HCT116 (cell line): Measurements from ENCODE around the gene BTNL9.

Source experiments
- EZH2 ChIP-seq: fragments of 200-600 bp; sonication (generic); IDR thresholded peaks from 2 replicates; pipeline ENCODE4 v1.6.1; 2017; ENCODE audit warnings: antibody characterized with exemption, mixed run types
- EZH2phosphoT487 ChIP-seq: fragments of 200-600 bp; IDR thresholded peaks from 2 replicates; pipeline ENCODE4 v1.6.1; 2018; ENCODE audit warnings: antibody characterized with exemption, borderline replicate concordance
- POLR2A ChIP-seq: IDR thresholded peaks from 2 replicates; pipeline ENCODE4 v1.7.0; 2011; ENCODE audit warnings: borderline replicate concordance; ENCODE audit not compliant: insufficient read depth, insufficient read length; ENCODE audit errors: extremely low read depth
- POLR2AphosphoS5 ChIP-seq: IDR thresholded peaks from 2 replicates; pipeline ENCODE4 v1.6.1; 2011; ENCODE audit warnings: mild to moderate bottlenecking, low read depth, low read length, moderate library complexity
- SIN3A ChIP-seq: IDR thresholded peaks from 2 replicates; pipeline ENCODE4 v1.6.1; 2012; ENCODE audit warnings: low read depth
- SRF ChIP-seq: IDR thresholded peaks from 2 replicates; pipeline ENCODE4 v1.6.1; 2012; ENCODE audit warnings: low read depth
- YY1 ChIP-seq: IDR thresholded peaks from 2 replicates; pipeline ENCODE4 v1.6.1; 2011; ENCODE audit warnings: low read length, low read depth, moderate library complexity, mild to moderate bottlenecking; ENCODE audit not compliant: insufficient replicate concordance; ENCODE audit errors: extremely low read depth
- TF ChIP-seq, protein P1 (sequence below): IDR thresholded peaks from 2 replicates; pipeline ENCODE4 v1.6.1; 2012; ENCODE audit warnings: low read depth
- TF ChIP-seq, protein P2 (sequence below), 3 experiments: fragments of 200-600 bp in 1 of 3; sonication (generic) in 1 of 3; IDR thresholded peaks in 2 of 3; conservative IDR thresholded peaks in 1 of 3; 2 replicates each; pipeline ENCODE4 v1.5.1; 2012 to 2017; ENCODE audit warnings: low read depth in 2 of 3, low read length in 2 of 3, antibody characterized with exemption in 1 of 3, borderline replicate concordance in 1 of 3, control low read depth in 1 of 3, mild to moderate bottlenecking in 1 of 3, mixed read lengths in 1 of 3, mixed run types in 1 of 3, moderate library complexity in 1 of 3; ENCODE audit not compliant: insufficient read depth in 1 of 3
- TF ChIP-seq, protein P3 (sequence below): IDR thresholded peaks from 2 replicates; pipeline ENCODE4 v1.6.1; 2011; ENCODE audit warnings: mild to moderate bottlenecking, low read length, moderate library complexity; ENCODE audit not compliant: insufficient replicate concordance; ENCODE audit errors: extremely low read depth
- TF ChIP-seq, protein P4 (sequence below): IDR thresholded peaks from 2 replicates; pipeline ENCODE4 v1.6.1; 2012
- TF ChIP-seq, protein P5 (sequence below): IDR thresholded peaks from 2 replicates; pipeline ENCODE4 v1.6.1; 2012

DNA sequence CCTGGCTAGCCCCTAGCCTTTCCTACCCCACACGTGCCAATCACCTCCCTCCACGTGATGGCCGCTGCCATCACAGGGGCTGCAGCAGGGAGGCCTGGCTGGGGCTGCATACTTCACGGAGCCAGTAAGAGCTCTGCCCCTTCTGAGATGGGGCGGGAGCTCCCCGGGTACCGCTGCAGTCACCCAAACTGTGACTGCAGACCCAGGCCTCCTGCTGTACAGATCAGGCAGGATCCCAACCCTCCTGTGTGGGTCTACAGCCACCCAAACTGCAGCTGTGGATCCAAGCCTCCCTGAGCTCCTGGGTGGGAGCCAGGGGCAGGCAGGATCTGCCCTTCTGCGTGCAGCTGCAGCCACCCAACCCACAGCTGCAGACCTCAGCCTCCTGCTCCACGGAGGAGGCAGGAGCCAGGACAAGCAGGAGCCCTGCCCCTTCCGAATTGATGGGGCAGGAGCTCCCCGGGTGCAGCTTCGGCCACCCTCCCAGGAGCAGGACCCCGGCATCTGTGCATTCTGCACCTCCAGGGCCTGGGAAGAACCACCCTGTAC lies 3.2 kb upstream of the BTNL9 start:
- no peak for TF ChIP-seq POLR2A
- TF ChIP-seq POLR2AphosphoS5, result no peak
- TF ChIP-seq, protein P1, sequence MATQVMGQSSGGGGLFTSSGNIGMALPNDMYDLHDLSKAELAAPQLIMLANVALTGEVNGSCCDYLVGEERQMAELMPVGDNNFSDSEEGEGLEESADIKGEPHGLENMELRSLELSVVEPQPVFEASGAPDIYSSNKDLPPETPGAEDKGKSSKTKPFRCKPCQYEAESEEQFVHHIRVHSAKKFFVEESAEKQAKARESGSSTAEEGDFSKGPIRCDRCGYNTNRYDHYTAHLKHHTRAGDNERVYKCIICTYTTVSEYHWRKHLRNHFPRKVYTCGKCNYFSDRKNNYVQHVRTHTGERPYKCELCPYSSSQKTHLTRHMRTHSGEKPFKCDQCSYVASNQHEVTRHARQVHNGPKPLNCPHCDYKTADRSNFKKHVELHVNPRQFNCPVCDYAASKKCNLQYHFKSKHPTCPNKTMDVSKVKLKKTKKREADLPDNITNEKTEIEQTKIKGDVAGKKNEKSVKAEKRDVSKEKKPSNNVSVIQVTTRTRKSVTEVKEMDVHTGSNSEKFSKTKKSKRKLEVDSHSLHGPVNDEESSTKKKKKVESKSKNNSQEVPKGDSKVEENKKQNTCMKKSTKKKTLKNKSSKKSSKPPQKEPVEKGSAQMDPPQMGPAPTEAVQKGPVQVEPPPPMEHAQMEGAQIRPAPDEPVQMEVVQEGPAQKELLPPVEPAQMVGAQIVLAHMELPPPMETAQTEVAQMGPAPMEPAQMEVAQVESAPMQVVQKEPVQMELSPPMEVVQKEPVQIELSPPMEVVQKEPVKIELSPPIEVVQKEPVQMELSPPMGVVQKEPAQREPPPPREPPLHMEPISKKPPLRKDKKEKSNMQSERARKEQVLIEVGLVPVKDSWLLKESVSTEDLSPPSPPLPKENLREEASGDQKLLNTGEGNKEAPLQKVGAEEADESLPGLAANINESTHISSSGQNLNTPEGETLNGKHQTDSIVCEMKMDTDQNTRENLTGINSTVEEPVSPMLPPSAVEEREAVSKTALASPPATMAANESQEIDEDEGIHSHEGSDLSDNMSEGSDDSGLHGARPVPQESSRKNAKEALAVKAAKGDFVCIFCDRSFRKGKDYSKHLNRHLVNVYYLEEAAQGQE, result no peak
- TF ChIP-seq, protein P2, sequence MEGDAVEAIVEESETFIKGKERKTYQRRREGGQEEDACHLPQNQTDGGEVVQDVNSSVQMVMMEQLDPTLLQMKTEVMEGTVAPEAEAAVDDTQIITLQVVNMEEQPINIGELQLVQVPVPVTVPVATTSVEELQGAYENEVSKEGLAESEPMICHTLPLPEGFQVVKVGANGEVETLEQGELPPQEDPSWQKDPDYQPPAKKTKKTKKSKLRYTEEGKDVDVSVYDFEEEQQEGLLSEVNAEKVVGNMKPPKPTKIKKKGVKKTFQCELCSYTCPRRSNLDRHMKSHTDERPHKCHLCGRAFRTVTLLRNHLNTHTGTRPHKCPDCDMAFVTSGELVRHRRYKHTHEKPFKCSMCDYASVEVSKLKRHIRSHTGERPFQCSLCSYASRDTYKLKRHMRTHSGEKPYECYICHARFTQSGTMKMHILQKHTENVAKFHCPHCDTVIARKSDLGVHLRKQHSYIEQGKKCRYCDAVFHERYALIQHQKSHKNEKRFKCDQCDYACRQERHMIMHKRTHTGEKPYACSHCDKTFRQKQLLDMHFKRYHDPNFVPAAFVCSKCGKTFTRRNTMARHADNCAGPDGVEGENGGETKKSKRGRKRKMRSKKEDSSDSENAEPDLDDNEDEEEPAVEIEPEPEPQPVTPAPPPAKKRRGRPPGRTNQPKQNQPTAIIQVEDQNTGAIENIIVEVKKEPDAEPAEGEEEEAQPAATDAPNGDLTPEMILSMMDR (IDR thresholded peaks at IDR 0.05 in 2 of 3, conservative IDR thresholded peaks at IDR 0.05 in 1 of 3; ENCODE audit: borderline replicate concordance in 1 of 3, insufficient read depth in 1 of 3, low read depth in 2 of 3, low read length in 2 of 3), result no peak
- TF ChIP-seq, protein P3, sequence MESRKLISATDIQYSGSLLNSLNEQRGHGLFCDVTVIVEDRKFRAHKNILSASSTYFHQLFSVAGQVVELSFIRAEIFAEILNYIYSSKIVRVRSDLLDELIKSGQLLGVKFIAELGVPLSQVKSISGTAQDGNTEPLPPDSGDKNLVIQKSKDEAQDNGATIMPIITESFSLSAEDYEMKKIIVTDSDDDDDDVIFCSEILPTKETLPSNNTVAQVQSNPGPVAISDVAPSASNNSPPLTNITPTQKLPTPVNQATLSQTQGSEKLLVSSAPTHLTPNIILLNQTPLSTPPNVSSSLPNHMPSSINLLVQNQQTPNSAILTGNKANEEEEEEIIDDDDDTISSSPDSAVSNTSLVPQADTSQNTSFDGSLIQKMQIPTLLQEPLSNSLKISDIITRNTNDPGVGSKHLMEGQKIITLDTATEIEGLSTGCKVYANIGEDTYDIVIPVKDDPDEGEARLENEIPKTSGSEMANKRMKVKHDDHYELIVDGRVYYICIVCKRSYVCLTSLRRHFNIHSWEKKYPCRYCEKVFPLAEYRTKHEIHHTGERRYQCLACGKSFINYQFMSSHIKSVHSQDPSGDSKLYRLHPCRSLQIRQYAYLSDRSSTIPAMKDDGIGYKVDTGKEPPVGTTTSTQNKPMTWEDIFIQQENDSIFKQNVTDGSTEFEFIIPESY, result no peak
- TF ChIP-seq, protein P4, sequence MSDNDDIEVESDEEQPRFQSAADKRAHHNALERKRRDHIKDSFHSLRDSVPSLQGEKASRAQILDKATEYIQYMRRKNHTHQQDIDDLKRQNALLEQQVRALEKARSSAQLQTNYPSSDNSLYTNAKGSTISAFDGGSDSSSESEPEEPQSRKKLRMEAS, result no peak
- TF ChIP-seq EZH2, result no peak
- no peak for TF ChIP-seq SRF
- no peak for TF ChIP-seq SIN3A
- TF ChIP-seq, protein P5, sequence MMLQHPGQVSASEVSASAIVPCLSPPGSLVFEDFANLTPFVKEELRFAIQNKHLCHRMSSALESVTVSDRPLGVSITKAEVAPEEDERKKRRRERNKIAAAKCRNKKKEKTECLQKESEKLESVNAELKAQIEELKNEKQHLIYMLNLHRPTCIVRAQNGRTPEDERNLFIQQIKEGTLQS, result no peak
- no peak for TF ChIP-seq EZH2phosphoT487
- TF ChIP-seq YY1, result no peak
